ENCODE results near the gene IQCH. TPM values are rescaled to one million over a fixed set of nuclear protein-coding genes. Genes with fewer than 3 reads are reported as not detected.

The IQCH gene
- total RNA-seq, 1 experiment from 2014 or later = 2.4 TPM

DNA sequence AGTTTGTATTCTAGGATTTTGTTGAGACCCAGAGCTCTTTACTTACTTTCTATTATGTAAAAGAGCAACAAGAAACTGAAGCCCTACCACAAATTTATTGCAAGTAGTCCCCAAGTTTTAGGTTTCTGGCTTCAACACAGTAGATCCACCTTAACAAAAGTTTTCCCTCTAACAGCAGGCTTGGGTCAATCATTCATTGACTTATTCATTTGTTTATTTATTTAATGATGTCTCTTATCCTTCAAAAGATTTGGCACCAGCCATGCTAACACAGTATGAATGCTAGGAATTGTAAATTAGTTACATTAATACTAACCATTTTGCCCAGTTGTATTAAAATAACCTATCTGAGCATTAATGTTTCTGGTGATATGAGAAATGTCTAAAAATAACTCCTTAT, 88.6 kb downstream of the IQCH start:
- TF ChIP-seq, protein P1, sequence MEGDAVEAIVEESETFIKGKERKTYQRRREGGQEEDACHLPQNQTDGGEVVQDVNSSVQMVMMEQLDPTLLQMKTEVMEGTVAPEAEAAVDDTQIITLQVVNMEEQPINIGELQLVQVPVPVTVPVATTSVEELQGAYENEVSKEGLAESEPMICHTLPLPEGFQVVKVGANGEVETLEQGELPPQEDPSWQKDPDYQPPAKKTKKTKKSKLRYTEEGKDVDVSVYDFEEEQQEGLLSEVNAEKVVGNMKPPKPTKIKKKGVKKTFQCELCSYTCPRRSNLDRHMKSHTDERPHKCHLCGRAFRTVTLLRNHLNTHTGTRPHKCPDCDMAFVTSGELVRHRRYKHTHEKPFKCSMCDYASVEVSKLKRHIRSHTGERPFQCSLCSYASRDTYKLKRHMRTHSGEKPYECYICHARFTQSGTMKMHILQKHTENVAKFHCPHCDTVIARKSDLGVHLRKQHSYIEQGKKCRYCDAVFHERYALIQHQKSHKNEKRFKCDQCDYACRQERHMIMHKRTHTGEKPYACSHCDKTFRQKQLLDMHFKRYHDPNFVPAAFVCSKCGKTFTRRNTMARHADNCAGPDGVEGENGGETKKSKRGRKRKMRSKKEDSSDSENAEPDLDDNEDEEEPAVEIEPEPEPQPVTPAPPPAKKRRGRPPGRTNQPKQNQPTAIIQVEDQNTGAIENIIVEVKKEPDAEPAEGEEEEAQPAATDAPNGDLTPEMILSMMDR (IDR thresholded peaks at IDR 0.05; ENCODE audit: insufficient read depth in 1 of 2, low read depth in 1 of 2, low read length in 1 of 2, severe bottlenecking in 1 of 2, unreplicated experiment in 1 of 2) = no peak
- H3K36me3 Mint-ChIP-seq (ENCODE audit: insufficient read depth, unreplicated experiment) = no peaks in the 10 kb centered on the region
- CTCF ChIA-PET = no interaction called here
- no peak for DNase-seq
- no peak overlapping the region for H3K4me3 Mint-ChIP-seq (ENCODE audit: unreplicated experiment)
- no peaks in the 10 kb centered on the region for H3K27me3 Mint-ChIP-seq (ENCODE audit: insufficient read depth, unreplicated experiment)
- POLR2A ChIA-PET = no interaction called here
- no TSS peak for BruUV-seq (replicated peaks)
- H3K27me3 ChIP-seq (replicated peaks; ENCODE audit: control insufficient read depth, insufficient read depth, low read length) = no peaks in the 10 kb centered on the region
- no peaks in the 10 kb centered on the region for H3K4me1 ChIP-seq
- no peaks in the 10 kb centered on the region for H3K4me1 Mint-ChIP-seq (ENCODE audit: low read depth, unreplicated experiment)
- no peak overlapping the region for H3K4me3 ChIP-seq (ENCODE audit: low read depth, low read length)
- no peaks in the 10 kb centered on the region for H3K9me3 ChIP-seq
- intact Hi-C loops (cut with micrococcal nuclease; ENCODE audit: unreplicated experiment) = no loop called here
- H3K9me3 Mint-ChIP-seq (ENCODE audit: unreplicated experiment) = no peaks in the 10 kb centered on the region
- H3K36me3 ChIP-seq (ENCODE audit: control insufficient read depth, insufficient read depth, low read length) = no peaks in the 10 kb centered on the region
- no peak overlapping the region for H3K27ac Mint-ChIP-seq (ENCODE audit: unreplicated experiment)

DNA sequence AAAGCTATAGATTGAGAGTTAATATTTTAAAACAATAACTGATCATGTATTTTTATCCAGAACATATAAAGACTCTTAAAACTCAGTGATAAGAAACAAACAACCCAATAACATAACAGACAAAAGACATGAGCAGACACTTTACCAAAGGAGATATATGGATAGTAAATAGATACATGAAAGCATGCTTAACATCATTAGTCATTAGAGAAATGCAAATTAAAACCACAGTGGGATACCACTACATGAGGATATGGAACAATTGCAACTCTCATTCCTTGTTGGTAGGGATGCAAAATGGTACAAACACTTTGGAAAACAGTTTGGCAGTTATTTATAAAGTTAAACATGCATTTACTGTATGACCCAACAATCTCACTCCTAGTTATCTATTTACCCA, 95.0 kb downstream of the IQCH start:
- Mint-ChIP-seq H3K27me3 (ENCODE audit: insufficient read depth, unreplicated experiment) (peaks cover 9% of the 10 kb centered on the region), H3K4me3 (ENCODE audit: unreplicated experiment) (no peak overlapping the region), H3K27ac (ENCODE audit: unreplicated experiment) (no peak overlapping the region), H3K9me3 (ENCODE audit: unreplicated experiment) (peaks cover 12% of the 10 kb centered on the region), H3K36me3 (ENCODE audit: insufficient read depth, unreplicated experiment) (no peaks in the 10 kb centered on the region), H3K4me1 (ENCODE audit: low read depth, unreplicated experiment) (no peaks in the 10 kb centered on the region)
- intact Hi-C loops (cut with micrococcal nuclease; ENCODE audit: unreplicated experiment) = no loop called here
- H3K9me3 ChIP-seq = no peaks in the 10 kb centered on the region
- H3K36me3 ChIP-seq (ENCODE audit: control insufficient read depth, insufficient read depth, low read length) = no peaks in the 10 kb centered on the region
- no TSS peak for BruUV-seq (replicated peaks)
- H3K27me3 ChIP-seq (replicated peaks; ENCODE audit: control insufficient read depth, insufficient read depth, low read length) = no peaks in the 10 kb centered on the region
- TF ChIP-seq, protein P1 (IDR thresholded peaks at IDR 0.05; ENCODE audit: insufficient read depth in 1 of 2, low read depth in 1 of 2, low read length in 1 of 2, severe bottlenecking in 1 of 2, unreplicated experiment in 1 of 2) = no peak
- no peak overlapping the region for H3K4me3 ChIP-seq (ENCODE audit: low read depth, low read length)
- no peak for DNase-seq
- no peaks in the 10 kb centered on the region for H3K4me1 ChIP-seq
- CTCF ChIA-PET = no interaction called here
- POLR2A ChIA-PET = no interaction called here

DNA sequence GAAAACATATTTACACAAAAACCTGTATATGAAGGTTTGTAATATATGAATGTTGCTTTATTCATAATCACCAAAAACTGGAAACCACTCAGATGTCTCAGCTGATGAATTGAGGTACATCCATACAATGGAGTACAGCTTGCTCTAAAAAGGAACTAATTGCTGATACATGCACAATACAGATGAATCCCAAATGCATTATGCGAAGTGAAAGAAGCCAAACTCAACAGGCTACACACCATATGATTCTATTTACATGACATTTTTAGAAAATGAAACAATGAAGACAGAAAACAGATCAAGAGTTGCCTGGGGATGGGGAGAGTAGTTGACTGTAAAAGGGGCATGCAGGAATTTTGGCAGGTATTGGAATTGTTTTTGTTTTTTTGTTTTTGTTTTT, 95.5 kb downstream of the IQCH start:
- TF ChIP-seq, protein P1 (IDR thresholded peaks at IDR 0.05; ENCODE audit: insufficient read depth in 1 of 2, low read depth in 1 of 2, low read length in 1 of 2, severe bottlenecking in 1 of 2, unreplicated experiment in 1 of 2) = no peak
- no peaks in the 10 kb centered on the region for H3K9me3 ChIP-seq
- no peak overlapping the region for H3K4me3 ChIP-seq (ENCODE audit: low read depth, low read length)
- CTCF ChIA-PET = no interaction called here
- H3K9me3 Mint-ChIP-seq (ENCODE audit: unreplicated experiment) = peaks cover 12% of the 10 kb centered on the region
- no peaks in the 10 kb centered on the region for H3K27me3 ChIP-seq (replicated peaks; ENCODE audit: control insufficient read depth, insufficient read depth, low read length)
- H3K27me3 Mint-ChIP-seq (ENCODE audit: insufficient read depth, unreplicated experiment) = peaks cover 9% of the 10 kb centered on the region
- H3K4me3 Mint-ChIP-seq (ENCODE audit: unreplicated experiment) = no peak overlapping the region
- no peak overlapping the region for H3K27ac Mint-ChIP-seq (ENCODE audit: unreplicated experiment)
- intact Hi-C loops (cut with micrococcal nuclease; ENCODE audit: unreplicated experiment) = no loop called here
- POLR2A ChIA-PET = no interaction called here
- H3K4me1 Mint-ChIP-seq (ENCODE audit: low read depth, unreplicated experiment) = no peaks in the 10 kb centered on the region
- H3K4me1 ChIP-seq = no peaks in the 10 kb centered on the region
- no peaks in the 10 kb centered on the region for H3K36me3 Mint-ChIP-seq (ENCODE audit: insufficient read depth, unreplicated experiment)
- no TSS peak for BruUV-seq (replicated peaks)
- no peak for DNase-seq
- no peaks in the 10 kb centered on the region for H3K36me3 ChIP-seq (ENCODE audit: control insufficient read depth, insufficient read depth, low read length)
